Dermis blood vessel endothelial cell (primary cell): ENCODE results near the gene COL23A1. TPM values are rescaled to one million over a fixed set of nuclear protein-coding genes. Genes with fewer than 3 reads are reported as not detected.
A peak's percentile ranks its signal among the peaks of the same experiment; 100 is the strongest.
"Not testable (repeated sequence)": the region's sequence is repeated elsewhere in the genome, so short reads cannot be mapped to it uniquely, and the experiment has no call there.

Experiments used
- DNase-seq: peaks from one replicate; pipeline ENCODE4 v3.0.0; 2010
- total RNA-seq: library from RNA; depleted of rRNA; stranded (reverse); fragments of >200 nt; gene quantifications from 2 replicates; pipeline ENCODE4 v1.2.3, GENCODE V29; 2014

COL23A1 gene
- total RNA-seq, 1 donor from 2014 or later: 0.17 TPM

GRCh38 chr5:178502401-178503100 lies 87.6 kb downstream of the COL23A1 start:
- DNase-seq: no peak

- no peak for DNase-seq
Observed at GRCh38 chr5:178499352-178499751, 90.8 kb downstream of the COL23A1 start.

GRCh38 chr5:178496642-178497041 lies 93.6 kb downstream of the COL23A1 start:
- DNase-seq: peak; percentile 50

- no peak for DNase-seq
Observed at GRCh38 chr5:178496214-178496613, 94.0 kb downstream of the COL23A1 start.

GRCh38 chr5:178495706-178496105 lies 94.5 kb downstream of the COL23A1 start:
- DNase-seq: no peak

- DNase-seq: no peak
Observed at GRCh38 chr5:178492278-178492677, 97.9 kb downstream of the COL23A1 start.

GRCh38 chr5:178490935-178491652 lies 99.1 kb downstream of the COL23A1 start:
- DNase-seq: no peak

- DNase-seq: no peak
Observed at GRCh38 chr5:178489271-178489976, 100.8 kb downstream of the COL23A1 start.

GRCh38 chr5:178488696-178489095 lies 101.5 kb downstream of the COL23A1 start:
- no peak for DNase-seq

- DNase-seq: no peak
Observed at GRCh38 chr5:178487911-178488600, 102.1 kb downstream of the COL23A1 start.

- DNase-seq: not testable (repeated sequence)
Observed at GRCh38 chr5:178486878-178487512, 103.2 kb downstream of the COL23A1 start.

- no peak for DNase-seq
Observed at GRCh38 chr5:178486239-178486641, 104.0 kb downstream of the COL23A1 start.

GRCh38 chr5:178483620-178484019 lies 106.6 kb downstream of the COL23A1 start:
- DNase-seq: no peak

GRCh38 chr5:178479261-178479660 lies 110.9 kb downstream of the COL23A1 start:
- DNase-seq: no peak

- no peak for DNase-seq
Observed at GRCh38 chr5:178478370-178478769, 111.8 kb downstream of the COL23A1 start.

- DNase-seq: no peak
Observed at GRCh38 chr5:178477802-178478201, 112.4 kb downstream of the COL23A1 start.

- no peak for DNase-seq
Observed at GRCh38 chr5:178476972-178477754, 113.0 kb downstream of the COL23A1 start.

- no peak for DNase-seq
Observed at GRCh38 chr5:178476531-178476930, 113.7 kb downstream of the COL23A1 start.

- no peak for DNase-seq
Observed at GRCh38 chr5:178475422-178475821, 114.8 kb downstream of the COL23A1 start.

- DNase-seq: no peak
Observed at GRCh38 chr5:178474562-178475184, 115.5 kb downstream of the COL23A1 start.

- no peak for DNase-seq
Observed at GRCh38 chr5:178473854-178474253, 116.3 kb downstream of the COL23A1 start.
